Measurements from ENCODE around the gene CRHBP.

The CRHBP gene

GRCh38 chr5:77010243-77010642 is 57.4 kb downstream of the CRHBP start:
- H3K4me3 ChIP-seq (replicated peaks; ENCODE audit: low read depth, low read length) = no peak overlapping the region
- no peaks in the 10 kb centered on the region; the same call in 1 of the 2 replicates for H3K27me3 ChIP-seq (replicated peaks; ENCODE audit: control insufficient read depth, insufficient read depth, low read length)
- no peak for DNase-seq (ENCODE audit: extremely low read depth, insufficient read length)
- no peaks in the 10 kb centered on the region for H3K36me3 ChIP-seq (ENCODE audit: control insufficient read depth, insufficient read depth, low read length)
- no peak for TF ChIP-seq CTCF (IDR thresholded peaks at IDR 0.05; ENCODE audit: insufficient read depth, low read length, poor library complexity, severe bottlenecking)

GRCh38 chr5:77011498-77011897 is 58.7 kb downstream of the CRHBP start:
- TF ChIP-seq CTCF (IDR thresholded peaks at IDR 0.05; ENCODE audit: insufficient read depth, low read length, poor library complexity, severe bottlenecking) = no peak
- DNase-seq (ENCODE audit: extremely low read depth, insufficient read length) = no peak
- Histone ChIP-seq H3K27me3 (replicated peaks; ENCODE audit: control insufficient read depth, insufficient read depth, low read length) (no peaks in the 10 kb centered on the region; the same call in 1 of the 2 replicates), H3K36me3 (ENCODE audit: control insufficient read depth, insufficient read depth, low read length) (no peaks in the 10 kb centered on the region), H3K4me3 (replicated peaks; ENCODE audit: low read depth, low read length) (no peak overlapping the region)

- Histone ChIP-seq H3K4me3 (replicated peaks; ENCODE audit: low read depth, low read length) (no peak overlapping the region), H3K36me3 (ENCODE audit: control insufficient read depth, insufficient read depth, low read length) (no peaks in the 10 kb centered on the region), H3K27me3 (replicated peaks; ENCODE audit: control insufficient read depth, insufficient read depth, low read length) (no peaks in the 10 kb centered on the region; the same call in 1 of the 2 replicates)
- no peak for TF ChIP-seq CTCF (IDR thresholded peaks at IDR 0.05; ENCODE audit: insufficient read depth, low read length, poor library complexity, severe bottlenecking)
- DNase-seq (ENCODE audit: extremely low read depth, insufficient read length) = no peak
Measured at GRCh38 chr5:77012601-77013000, 59.8 kb downstream of the CRHBP start.

- Histone ChIP-seq H3K27me3 (replicated peaks; ENCODE audit: control insufficient read depth, insufficient read depth, low read length) (no peaks in the 10 kb centered on the region; the same call in 1 of the 2 replicates), H3K4me3 (replicated peaks; ENCODE audit: low read depth, low read length) (no peak overlapping the region), H3K36me3 (ENCODE audit: control insufficient read depth, insufficient read depth, low read length) (no peaks in the 10 kb centered on the region)
- no peak for DNase-seq (ENCODE audit: extremely low read depth, insufficient read length)
- peak; percentile 25 for TF ChIP-seq CTCF (IDR thresholded peaks at IDR 0.05; ENCODE audit: insufficient read depth, low read length, poor library complexity, severe bottlenecking)
Measured at GRCh38 chr5:77015938-77016569, 63.2 kb downstream of the CRHBP start.

- no peak for DNase-seq (ENCODE audit: extremely low read depth, insufficient read length)
- Histone ChIP-seq H3K27me3 (replicated peaks; ENCODE audit: control insufficient read depth, insufficient read depth, low read length) (no peaks in the 10 kb centered on the region; the same call in 1 of the 2 replicates), H3K4me3 (replicated peaks; ENCODE audit: low read depth, low read length) (no peak overlapping the region), H3K36me3 (ENCODE audit: control insufficient read depth, insufficient read depth, low read length) (no peaks in the 10 kb centered on the region)
- TF ChIP-seq CTCF (IDR thresholded peaks at IDR 0.05; ENCODE audit: insufficient read depth, low read length, poor library complexity, severe bottlenecking) = no peak
Measured at GRCh38 chr5:77016962-77017361, 64.1 kb downstream of the CRHBP start.

- DNase-seq (ENCODE audit: extremely low read depth, insufficient read length) = no peak
- H3K36me3 ChIP-seq (ENCODE audit: control insufficient read depth, insufficient read depth, low read length) = no peaks in the 10 kb centered on the region
- TF ChIP-seq CTCF (IDR thresholded peaks at IDR 0.05; ENCODE audit: insufficient read depth, low read length, poor library complexity, severe bottlenecking) = no peak
Measured at GRCh38 chr5:77017668-77018067, 64.8 kb downstream of the CRHBP start.

More at GRCh38 chr5:77017668-77018067, 64.8 kb downstream of the CRHBP start:
- Histone ChIP-seq H3K4me3 (replicated peaks; ENCODE audit: low read depth, low read length) (no peak overlapping the region), H3K27me3 (replicated peaks; ENCODE audit: control insufficient read depth, insufficient read depth, low read length) (no peaks in the 10 kb centered on the region)

Measured in GM06990 (cell line).